ENCODE results near the gene APOL4.
"Not testable (repeated sequence)": the region's sequence is repeated elsewhere in the genome, so short reads cannot be mapped to it uniquely, and the experiment has no call there.

APOL4 gene

GRCh38 chr22:36171941-36172340 is 29.7 kb downstream of the APOL4 start:
- no peak for DNase-seq (ENCODE audit: extremely low read depth, low read depth)
- TF ChIP-seq CTCF (IDR thresholded peaks at IDR 0.05; ENCODE audit: low read depth, low read length) = no peak

GRCh38 chr22:36166518-36167220 is 34.9 kb downstream of the APOL4 start:
- no peak for DNase-seq (ENCODE audit: extremely low read depth, low read depth)
- TF ChIP-seq CTCF (IDR thresholded peaks at IDR 0.05; ENCODE audit: low read depth, low read length) = no peak

DNA sequence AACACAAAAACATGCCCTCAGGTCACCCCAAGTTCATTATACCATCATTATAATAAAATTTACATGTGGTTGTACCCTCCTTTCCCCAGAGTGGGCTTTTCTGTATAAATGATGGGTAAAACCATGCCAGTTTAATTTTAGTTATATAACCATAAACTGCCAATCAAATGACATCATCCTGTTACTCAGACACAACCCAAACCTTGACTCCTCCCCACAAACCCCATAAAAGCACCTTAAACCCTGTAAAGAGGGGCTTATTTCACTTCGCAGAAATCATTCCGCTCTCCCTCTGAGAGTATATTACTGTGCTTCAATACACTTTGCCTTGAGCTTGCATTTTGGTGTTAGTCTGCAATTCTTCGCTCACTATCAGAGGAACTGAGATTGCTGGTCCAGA is 35.5 kb downstream of the APOL4 start:
- DNase-seq (ENCODE audit: extremely low read depth, low read depth) = no peak
- no peak for TF ChIP-seq CTCF (IDR thresholded peaks at IDR 0.05; ENCODE audit: low read depth, low read length)

- no peak for TF ChIP-seq CTCF (IDR thresholded peaks at IDR 0.05; ENCODE audit: low read depth, low read length)
- no peak for DNase-seq (ENCODE audit: extremely low read depth, low read depth)
Observed at GRCh38 chr22:36165141-36165540, 36.5 kb downstream of the APOL4 start.

DNA sequence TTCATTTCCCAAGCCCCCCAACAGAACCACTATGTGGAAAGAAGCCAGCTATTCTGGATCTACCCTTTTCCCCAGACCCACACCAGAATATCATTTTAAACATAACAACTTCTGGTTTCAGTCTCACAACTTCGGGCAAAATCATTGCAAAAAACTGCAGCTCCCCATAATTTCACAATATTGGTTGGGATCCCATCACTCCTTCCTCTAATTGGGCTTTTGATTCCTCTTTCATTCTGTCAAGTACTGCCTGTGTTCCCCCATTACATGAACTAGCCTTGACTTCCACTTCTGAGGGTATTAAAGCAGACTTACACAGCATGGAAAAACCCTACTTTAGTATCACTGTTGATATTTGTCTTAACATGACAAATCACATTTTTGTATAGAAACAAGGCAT is 37.0 kb downstream of the APOL4 start:
- DNase-seq (ENCODE audit: extremely low read depth, low read depth) = no peak
- no peak for TF ChIP-seq CTCF (IDR thresholded peaks at IDR 0.05; ENCODE audit: low read depth, low read length)

DNA sequence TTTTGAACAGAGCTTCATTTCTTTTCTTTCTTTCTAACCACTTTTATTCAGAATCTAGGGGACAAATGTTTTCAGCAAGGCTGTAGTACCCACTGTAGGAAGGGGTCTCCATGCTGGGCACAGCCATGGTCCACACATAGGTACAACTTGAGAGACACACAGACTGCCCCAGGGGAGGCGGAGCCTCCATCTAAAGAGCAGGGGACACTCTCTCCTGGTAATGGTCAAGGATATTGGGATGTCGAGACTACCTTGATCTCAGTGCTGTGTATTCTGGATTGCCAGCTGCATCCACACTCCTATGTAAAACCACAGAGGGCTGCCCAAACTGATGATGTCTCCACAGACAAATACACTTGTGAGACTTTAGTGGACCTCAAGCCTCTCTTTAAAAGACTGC is 38.1 kb downstream of the APOL4 start:
- DNase-seq (ENCODE audit: extremely low read depth, low read depth) = no peak
- no peak for TF ChIP-seq CTCF (IDR thresholded peaks at IDR 0.05; ENCODE audit: low read depth, low read length)

- DNase-seq (ENCODE audit: extremely low read depth, low read depth) = no peak
- no peak for TF ChIP-seq CTCF (IDR thresholded peaks at IDR 0.05; ENCODE audit: low read depth, low read length)
Observed at GRCh38 chr22:36162127-36163034, 39.2 kb downstream of the APOL4 start.

DNA sequence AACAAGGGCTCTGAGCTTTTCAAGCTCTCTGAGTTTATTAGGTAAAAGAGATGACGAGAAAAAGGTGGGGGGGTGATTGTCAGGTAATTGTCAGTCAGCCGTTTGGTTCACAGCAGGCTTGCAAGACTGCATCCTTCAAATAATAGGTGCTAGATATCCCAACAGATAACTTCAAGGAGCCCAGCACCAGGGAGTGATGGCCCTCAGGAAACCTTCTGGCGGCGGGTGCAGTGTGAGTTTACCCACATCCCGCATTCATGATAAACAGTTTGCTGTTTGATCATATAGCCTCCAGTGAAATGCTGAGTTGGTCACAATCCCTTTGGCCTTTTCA is 39.8 kb downstream of the APOL4 start:
- DNase-seq (ENCODE audit: extremely low read depth, low read depth) = not testable (repeated sequence)
